HG02938 (cell line): ENCODE results near the gene PTPN22.

Experiments used
- ATAC-seq: cut with Tn5 transposase; IDR thresholded peaks from one replicate; pipeline ENCODE4 v1.9.1; 2021; ENCODE audit warnings: mild to moderate bottlenecking, moderate library complexity; ENCODE audit not compliant: unreplicated experiment

Gene PTPN22

DNA sequence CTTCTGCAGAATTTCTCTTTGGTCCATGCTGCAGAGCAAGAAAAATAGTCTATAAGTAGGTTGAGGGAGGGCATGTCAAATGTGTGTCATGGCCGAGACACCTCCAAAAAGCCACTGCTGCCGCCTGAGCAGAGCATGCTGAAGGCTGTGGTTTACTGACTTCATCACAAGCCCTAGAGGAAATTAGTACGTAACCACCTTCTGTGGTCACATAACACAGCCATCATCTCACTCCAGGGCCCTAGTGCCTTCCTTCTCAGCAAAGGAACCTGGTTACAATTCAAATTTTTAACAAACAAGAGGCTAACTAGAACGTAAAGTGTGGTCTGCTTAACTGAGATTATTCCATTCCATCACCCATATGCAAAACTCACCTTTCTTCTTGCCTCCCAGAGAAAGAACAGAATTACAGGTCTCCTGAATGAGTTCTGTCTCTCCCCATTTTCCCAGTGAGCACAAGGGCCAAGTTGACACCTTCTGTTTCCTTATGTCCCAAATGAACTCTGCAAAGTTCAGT, at the start of gene PTPN22:
TSS of gene PTPN22 (minus strand) at position 116 of the 517 bp plus-strand sequence.
- ATAC-seq: peak; percentile 91

GRCh38 chr1:113918243-113918642, 46.7 kb upstream of the PTPN22 start:
- ATAC-seq: no peak

GRCh38 chr1:113917400-113918082, 46.0 kb upstream of the PTPN22 start:
- no peak for ATAC-seq

DNA sequence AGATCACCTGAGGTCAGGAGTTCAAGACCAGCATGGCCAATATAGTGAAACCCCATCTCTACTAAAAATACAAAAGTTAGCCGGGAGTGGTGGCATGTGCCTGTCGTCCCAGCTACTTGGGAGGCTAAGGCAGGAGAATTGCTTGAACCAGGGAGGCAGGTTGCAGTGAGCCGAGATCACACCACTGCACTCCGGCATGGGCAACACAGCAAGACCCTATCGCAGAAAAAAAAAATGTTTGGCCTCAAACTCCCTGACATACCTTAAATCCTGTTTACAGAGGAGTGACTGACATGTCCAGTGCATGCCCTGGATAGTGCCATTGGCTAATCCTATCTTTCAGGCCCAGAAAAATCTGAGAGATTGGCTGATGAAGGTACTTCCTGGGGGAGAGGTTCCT, 45.5 kb upstream of the PTPN22 start:
- no peak for ATAC-seq

DNA sequence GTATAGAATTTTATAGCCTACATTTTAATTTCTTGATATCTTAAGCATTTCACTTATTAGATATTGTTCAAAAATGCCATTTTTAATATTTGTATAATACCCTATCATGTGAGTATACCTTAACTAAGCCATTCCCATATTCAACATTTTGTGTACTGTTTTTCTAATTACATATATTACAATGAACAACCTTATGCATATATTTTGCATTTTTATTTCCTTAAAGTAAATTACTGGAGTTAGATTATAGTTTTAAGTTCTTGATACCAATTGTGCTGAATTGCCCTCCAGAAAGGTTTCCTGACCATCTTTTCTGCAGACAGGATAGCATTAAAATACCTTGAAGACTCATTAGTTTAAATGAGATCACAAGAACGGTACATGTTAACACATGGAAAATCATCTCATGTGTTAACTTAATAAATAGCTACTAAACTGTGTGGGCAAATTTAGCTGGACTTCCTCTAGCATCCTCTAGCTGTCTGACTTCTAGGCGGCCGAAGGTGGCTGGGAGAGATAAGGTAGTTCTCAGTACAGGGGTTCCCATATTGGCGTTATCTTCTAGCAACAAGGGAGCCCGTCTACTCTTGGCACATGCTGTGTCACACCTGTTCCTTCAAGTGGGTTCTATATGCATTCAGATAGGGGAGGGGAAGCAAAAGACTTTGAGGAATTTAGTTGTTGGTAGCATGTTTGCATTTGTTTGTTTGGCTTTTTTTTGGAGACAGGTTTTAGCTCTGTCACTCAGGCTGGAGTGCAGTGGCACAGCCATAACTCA, 42.6 kb upstream of the PTPN22 start:
- ATAC-seq: no peak

DNA sequence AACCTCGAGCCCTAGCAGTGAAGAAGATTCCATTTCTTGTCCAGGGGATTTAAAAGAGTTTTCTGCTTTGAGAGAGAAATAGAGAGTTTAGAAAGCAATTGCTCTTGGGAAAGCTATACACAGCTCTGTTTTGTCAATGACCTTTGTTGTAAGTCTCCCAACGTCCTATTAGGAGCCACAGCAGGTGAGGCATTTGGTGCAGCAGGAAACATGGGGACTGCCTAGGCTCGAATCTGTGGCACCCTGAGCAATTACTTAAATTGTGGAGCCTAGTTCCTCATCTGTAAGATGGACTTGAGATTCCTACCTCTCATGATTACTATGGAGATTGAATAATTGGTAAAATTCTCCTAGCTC, 41.8 kb upstream of the PTPN22 start:
- no peak for ATAC-seq

DNA sequence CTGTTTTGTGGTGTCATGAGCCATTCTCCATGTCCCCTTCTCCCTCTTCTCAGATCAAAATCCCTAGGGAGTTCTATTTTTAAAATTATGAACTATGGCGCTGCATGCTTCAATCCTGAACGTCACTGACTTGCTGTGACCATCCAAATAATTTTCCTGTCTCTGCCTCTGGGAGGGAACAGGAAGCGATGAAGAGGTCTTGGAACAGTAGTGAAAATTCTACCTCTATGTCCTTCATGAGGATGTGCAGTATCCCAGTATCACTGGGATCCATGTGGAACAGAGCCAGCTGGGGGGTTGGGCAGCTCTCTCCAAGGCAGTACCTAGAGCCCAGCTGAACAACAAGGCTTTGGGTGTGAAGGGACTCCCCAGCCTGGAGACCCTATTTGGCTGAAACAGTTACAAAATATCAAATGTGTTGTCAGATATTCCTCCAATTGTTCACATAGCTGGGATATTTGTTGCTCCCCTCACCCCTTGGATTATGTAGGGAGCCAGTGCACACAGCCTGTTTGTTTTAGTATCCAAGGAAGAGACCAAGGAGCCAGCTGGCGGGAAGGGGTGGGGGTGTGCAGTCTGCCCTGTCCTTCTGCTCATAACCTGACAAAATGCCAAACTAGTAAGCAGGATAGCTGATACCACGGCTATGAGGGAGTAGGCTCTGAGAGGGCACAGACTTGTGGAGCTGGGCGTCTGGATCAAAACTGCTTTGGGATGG, 41.2 kb upstream of the PTPN22 start:
- no peak for ATAC-seq

GRCh38 chr1:113905435-113905861, 33.9 kb upstream of the PTPN22 start:
- ATAC-seq: peak; percentile 2

- ATAC-seq: peak; percentile 91
Observed at GRCh38 chr1:113904674-113905434, 33.3 kb upstream of the PTPN22 start, which contains the start of the genes AP4B1 and DCLRE1B. Gene AP4B1 (minus strand): TSS chr1:113904799. CDS start chr1:113904717, 82 bp downstream. Gene DCLRE1B (plus strand): TSS chr1:113905326. CDS start chr1:113905587, 261 bp downstream.

GRCh38 chr1:113904293-113904673, 32.8 kb upstream of the PTPN22 start:
- peak; percentile 27 for ATAC-seq

DNA sequence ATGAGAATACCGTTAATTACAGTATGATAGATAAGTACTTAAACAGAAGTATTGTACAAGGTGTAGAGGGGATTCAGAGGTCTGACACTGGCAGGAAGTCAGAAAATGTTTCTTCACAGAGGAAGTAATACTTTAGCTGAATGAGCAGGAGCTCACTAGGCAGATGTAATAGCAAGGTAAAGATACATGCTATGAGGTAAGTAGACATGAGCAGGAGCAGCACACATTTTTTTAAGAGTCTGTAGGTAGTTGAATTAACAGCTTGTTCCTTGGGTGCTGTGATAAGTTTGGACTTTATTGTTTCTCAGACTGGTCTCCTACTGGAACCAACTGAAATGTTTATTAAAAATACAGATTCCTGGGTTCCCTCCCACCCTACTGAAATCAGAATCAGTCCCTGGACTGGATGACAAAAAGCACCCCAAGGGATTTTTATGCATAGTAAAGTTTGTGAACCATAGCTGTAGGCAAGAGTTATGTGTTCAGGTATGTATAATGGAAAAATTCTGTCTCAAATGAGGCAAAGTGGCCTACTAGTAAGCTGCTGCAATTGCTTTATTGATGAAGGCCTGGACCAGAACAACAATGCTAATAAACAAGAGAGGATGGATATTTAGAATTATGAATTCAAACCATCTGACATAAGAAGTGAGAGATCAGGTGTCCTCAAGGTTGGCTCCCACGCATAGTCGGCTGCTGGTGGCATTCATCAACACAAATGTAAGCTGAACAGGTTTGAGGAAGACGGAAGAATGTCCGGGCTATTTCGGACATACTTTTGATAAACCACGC, 32.2 kb upstream of the PTPN22 start:
- no peak for ATAC-seq

DNA sequence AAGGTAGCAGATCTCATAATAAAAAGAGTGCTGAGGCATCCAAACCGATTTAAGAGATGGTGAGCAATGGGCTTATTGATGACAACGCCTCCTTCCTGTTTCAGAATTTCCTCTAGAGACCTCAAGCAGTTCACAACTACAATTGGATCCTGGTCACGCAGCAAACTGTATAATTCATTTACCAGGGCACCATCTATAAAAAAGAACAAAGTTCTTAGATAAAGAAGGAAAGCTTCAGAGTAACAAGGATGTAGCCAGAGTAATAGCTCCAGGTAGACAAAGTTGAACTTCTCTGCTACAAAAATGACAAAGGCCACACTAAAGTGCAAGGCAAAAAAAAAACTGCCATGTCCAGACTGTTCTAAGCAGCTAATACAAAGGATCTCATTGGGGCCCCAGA, 29.7 kb upstream of the PTPN22 start:
- no peak for ATAC-seq

DNA sequence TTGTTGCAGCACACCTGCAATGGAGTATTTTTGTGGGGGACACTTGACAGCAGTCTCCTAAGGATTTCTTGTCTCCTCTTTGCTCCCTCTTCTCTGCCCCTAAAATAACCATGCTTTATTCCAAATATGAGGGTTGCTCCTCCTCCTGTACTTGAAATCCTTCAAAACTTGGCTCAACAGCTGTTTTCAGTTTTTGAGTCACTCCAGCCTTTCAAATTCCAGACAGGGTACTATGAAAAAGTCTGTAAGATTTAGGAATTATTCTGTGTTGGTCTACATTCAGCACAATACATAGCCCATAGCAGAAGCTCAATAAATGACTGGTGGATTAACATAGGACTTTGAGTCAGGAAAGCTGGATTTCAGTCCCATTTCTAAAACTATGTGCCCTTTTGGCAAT, 27.6 kb upstream of the PTPN22 start:
- no peak for ATAC-seq

- ATAC-seq: no peak
Observed at GRCh38 chr1:113898241-113898814, 26.8 kb upstream of the PTPN22 start.

- ATAC-seq: no peak
Observed at GRCh38 chr1:113895961-113896360, 24.4 kb upstream of the PTPN22 start.

GRCh38 chr1:113895098-113895497, 23.6 kb upstream of the PTPN22 start:
- ATAC-seq: no peak

DNA sequence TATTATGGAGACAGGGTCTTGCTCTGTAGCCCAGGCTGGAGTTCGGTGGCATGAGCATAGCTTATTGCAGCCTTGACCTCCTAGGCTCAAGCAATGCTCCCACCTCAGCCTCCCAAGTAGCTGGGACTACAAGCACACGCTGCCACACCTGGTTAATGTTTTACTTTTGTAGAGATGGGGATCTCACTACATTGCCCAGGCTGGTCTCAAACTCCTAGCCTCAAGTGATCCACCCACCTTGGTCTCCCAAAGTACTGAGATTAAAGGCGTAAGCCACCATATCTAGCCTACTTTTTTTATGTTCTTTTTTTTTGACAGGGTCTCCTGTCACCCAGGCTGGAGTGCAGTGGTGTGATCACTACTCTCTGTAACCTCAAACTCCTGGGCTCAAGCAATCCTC, 21.8 kb upstream of the PTPN22 start:
- ATAC-seq: no peak

GRCh38 chr1:113891631-113892220, 20.2 kb upstream of the PTPN22 start:
- no peak for ATAC-seq

- no peak for ATAC-seq
Observed at GRCh38 chr1:113890816-113891215, 19.3 kb upstream of the PTPN22 start.
